Endodermal cell (in vitro differentiated cells): ENCODE data around the gene CABLES2. TPM values are rescaled to one million over a fixed set of nuclear protein-coding genes. Genes with fewer than 3 reads are reported as not detected.

Experiments
- DNase-seq: peaks from one replicate; pipeline ENCODE4 v3.0.0-alpha.2; 2017
- H3K27ac ChIP-seq: 2 replicates; pipeline ENCODE4 v1.5.1; 2013; ENCODE audit warnings: mild to moderate bottlenecking, low read depth, low read length, moderate library complexity
- H3K27me3 ChIP-seq: 2 replicates; pipeline ENCODE4 v1.6.1; 2013; ENCODE audit warnings: mild to moderate bottlenecking, low read length, moderate library complexity; ENCODE audit not compliant: insufficient read depth, control insufficient read depth, poor library complexity, severe bottlenecking
- H3K36me3 ChIP-seq: 2 replicates; pipeline ENCODE4 v1.7.0; 2013; ENCODE audit warnings: mild to moderate bottlenecking, low read length, moderate library complexity; ENCODE audit not compliant: control insufficient read depth, insufficient read depth
- H3K4me1 ChIP-seq: one replicate; pipeline ENCODE4 v1.7.0; 2013; ENCODE audit warnings: low read length; ENCODE audit not compliant: control insufficient read depth, insufficient read depth
- H3K4me3 ChIP-seq: 2 replicates; pipeline ENCODE4 v1.5.1; 2013; ENCODE audit warnings: mild to moderate bottlenecking, low read length, moderate library complexity
- H3K9ac ChIP-seq: 2 replicates; pipeline ENCODE4 v1.6.1; 2013; ENCODE audit warnings: mild to moderate bottlenecking, low read length, moderate library complexity; ENCODE audit not compliant: poor library complexity, severe bottlenecking; ENCODE audit errors: extremely low read depth
- H3K9me3 ChIP-seq: 2 replicates; pipeline ENCODE4 v1.6.1; 2013; ENCODE audit warnings: mild to moderate bottlenecking, low read length, moderate library complexity; ENCODE audit not compliant: control insufficient read depth
- H3K27ac Mint-ChIP-seq: 2 replicates; pipeline ENCODE4 v1.8.0; 2020; ENCODE audit warnings: mixed read lengths
- H3K27me3 Mint-ChIP-seq: 2 replicates; pipeline ENCODE4 v1.8.0; 2021; ENCODE audit warnings: mild to moderate bottlenecking, mixed read lengths; ENCODE audit not compliant: insufficient read depth
- H3K36me3 Mint-ChIP-seq: 2 replicates; pipeline ENCODE4 v1.8.0; 2020; ENCODE audit warnings: low read depth, mixed read lengths
- H3K4me1 Mint-ChIP-seq: 2 replicates; pipeline ENCODE4 v1.8.0; 2020; ENCODE audit warnings: mixed read lengths
- H3K4me3 Mint-ChIP-seq: 2 replicates; pipeline ENCODE4 v1.8.0; 2020; ENCODE audit warnings: mild to moderate bottlenecking, moderate library complexity, mixed read lengths
- H3K9me3 Mint-ChIP-seq: 2 replicates; pipeline ENCODE4 v1.8.0; 2020; ENCODE audit warnings: mild to moderate bottlenecking, mixed read lengths
- CTCF ChIP-seq: fragments of 200-600 bp; sonication (generic); conservative IDR thresholded peaks from 2 replicates; pipeline ENCODE4 v1.5.0; 2021; ENCODE audit warnings: antibody characterized with exemption, mild to moderate bottlenecking
- WGBS, 2 experiments: methylation state at CpG; one replicate each; pipeline versions ENCODE4 v1.1.5 to v1.1.7; 2013; ENCODE audit warnings: missing lambda C conversion rate in 2 of 2, mixed read lengths in 1 of 2; ENCODE audit not compliant: insufficient coverage in 1 of 2, insufficient read length in 1 of 2; 5-methylcytosine and 5-hydroxymethylcytosine counted together
- total RNA-seq, 2 donors: library from RNA; stranded (reverse); fragmentation: NEBNext Ultra II Directional in 1 of 2; extraction: Animal tissue kit (Norgen Biotek cat#: 25700) in 1 of 2; gene quantifications; 2 replicates in 1 of 2; 3 replicates in 1 of 2; pipeline ENCODE4 v1.2.1, GENCODE V29; 2021

The CABLES2 gene
- total RNA-seq, 2 donors from 2014 or later = 10.4 to 15.6 TPM

GRCh38 chr20:62353289-62354030 is 53.6 kb downstream of the CABLES2 start:
- Histone ChIP-seq H3K4me3 (no peak overlapping the region), H3K36me3 (peaks cover 49% of the 10 kb centered on the region), H3K4me1 (peaks cover 14% of the 10 kb centered on the region), H3K27me3 (no peaks in the 10 kb centered on the region), H3K27ac (no peak overlapping the region), H3K9me3 (peaks cover 9% of the 10 kb centered on the region), H3K9ac (no peak overlapping the region)
- H3K36me3 Mint-ChIP-seq = peaks cover 31% of the 10 kb centered on the region
- H3K4me3 Mint-ChIP-seq = no peak overlapping the region
- peaks cover 14% of the 10 kb centered on the region for H3K9me3 Mint-ChIP-seq
- H3K27ac Mint-ChIP-seq = no peak overlapping the region
- TF ChIP-seq CTCF = no peak
- no peak for DNase-seq
- WGBS, 2 experiments = 94 to 99% methylated on average over 7 to 16 of the region's 16 CpGs
- H3K27me3 Mint-ChIP-seq = no peaks in the 10 kb centered on the region
- peaks cover 7% of the 10 kb centered on the region for H3K4me1 Mint-ChIP-seq

GRCh38 chr20:62352402-62353288 is 54.4 kb downstream of the CABLES2 start:
- Histone ChIP-seq H3K9me3 (peaks cover 9% of the 10 kb centered on the region), H3K4me1 (peaks cover 14% of the 10 kb centered on the region)

More at GRCh38 chr20:62352402-62353288, 54.4 kb downstream of the CABLES2 start:
- Mint-ChIP-seq H3K27ac (no peak overlapping the region), H3K36me3 (peaks cover 37% of the 10 kb centered on the region), H3K9me3 (peaks cover 14% of the 10 kb centered on the region), H3K4me3 (no peak overlapping the region), H3K27me3 (no peaks in the 10 kb centered on the region), H3K4me1 (peaks cover 7% of the 10 kb centered on the region)
- Histone ChIP-seq H3K9ac (no peak overlapping the region), H3K27ac (no peak overlapping the region), H3K27me3 (no peaks in the 10 kb centered on the region), H3K4me3 (no peak overlapping the region), H3K36me3 (peaks cover 54% of the 10 kb centered on the region)
- WGBS, 2 experiments = 92 to 94% methylated on average over 33 to 42 of the region's 43 CpGs
- no peak for DNase-seq
- no peak for TF ChIP-seq CTCF
